CD4-positive, alpha-beta T cell treated with Interleukin-17A for 4 hours (primary cell): Measurements from ENCODE around the gene PTPRE.

Experiments
- DNase-seq: peaks from one replicate; pipeline ENCODE4 v3.0.0-alpha.2; 2020; ENCODE audit warnings: mixed read lengths

The PTPRE gene

GRCh38 chr10:127906548-127907377, at the start of gene PTPRE:
Gene PTPRE (plus strand): TSS chr10:127907103. CDS start chr10:128040882, 133,779 bp downstream.
- peak; percentile 75 for DNase-seq

GRCh38 chr10:127860592-127860991, 46.3 kb upstream of the PTPRE start:
- no peak for DNase-seq

GRCh38 chr10:127863231-127863825, 43.6 kb upstream of the PTPRE start:
- no peak for DNase-seq

GRCh38 chr10:127866276-127867013, 40.5 kb upstream of the PTPRE start:
- no peak for DNase-seq

- no peak for DNase-seq
Measured at GRCh38 chr10:127867805-127868204, 39.1 kb upstream of the PTPRE start.

- DNase-seq, result no peak
Measured at GRCh38 chr10:127869329-127869728, 37.6 kb upstream of the PTPRE start.

GRCh38 chr10:127871631-127872010, 35.3 kb upstream of the PTPRE start:
- DNase-seq, result no peak

GRCh38 chr10:127872011-127872761, 34.7 kb upstream of the PTPRE start:
- no peak for DNase-seq

- DNase-seq, result no peak
Measured at GRCh38 chr10:127872871-127873600, 33.9 kb upstream of the PTPRE start.

GRCh38 chr10:127873901-127874470, 32.9 kb upstream of the PTPRE start:
- DNase-seq, result no peak

GRCh38 chr10:127874671-127875448, 32.0 kb upstream of the PTPRE start:
- DNase-seq, result no peak

- DNase-seq, result no peak
Measured at GRCh38 chr10:127875449-127875765, 31.5 kb upstream of the PTPRE start.

GRCh38 chr10:127875916-127876315, 31.0 kb upstream of the PTPRE start:
- DNase-seq, result no peak

GRCh38 chr10:127877116-127877515, 29.8 kb upstream of the PTPRE start:
- DNase-seq, result no peak

- no peak for DNase-seq
Measured at GRCh38 chr10:127877699-127878098, 29.2 kb upstream of the PTPRE start.

- DNase-seq, result no peak
Measured at GRCh38 chr10:127878475-127879055, 28.3 kb upstream of the PTPRE start.

GRCh38 chr10:127880557-127880956, 26.3 kb upstream of the PTPRE start:
- DNase-seq, result no peak

GRCh38 chr10:127881262-127881661, 25.6 kb upstream of the PTPRE start:
- no peak for DNase-seq

- no peak for DNase-seq
Measured at GRCh38 chr10:127882391-127882790, 24.5 kb upstream of the PTPRE start.

- DNase-seq, result no peak
Measured at GRCh38 chr10:127882801-127883459, 24.0 kb upstream of the PTPRE start.
